Measurements from ENCODE around the gene PABPC3.

DNA sequence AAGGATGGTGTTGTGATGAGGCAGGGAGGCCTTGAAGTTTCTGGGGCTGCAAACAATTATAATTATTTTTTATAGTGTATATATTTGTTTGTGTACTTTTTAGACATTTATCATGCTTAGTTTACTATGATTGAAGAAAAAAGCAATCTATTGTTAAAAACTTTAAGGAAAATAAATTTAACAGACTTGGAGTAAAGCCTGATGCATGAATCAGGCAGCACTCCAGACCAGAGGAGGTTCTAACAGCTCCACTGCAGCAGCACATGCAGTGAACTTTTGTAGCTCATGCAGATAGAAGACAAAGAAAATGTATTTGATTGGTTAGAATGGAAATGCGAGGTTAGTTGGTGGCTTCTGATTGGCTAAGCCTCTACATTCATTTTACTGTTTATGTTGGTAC is 36.8 kb upstream of the PABPC3 start:
- TF ChIP-seq, protein P1, sequence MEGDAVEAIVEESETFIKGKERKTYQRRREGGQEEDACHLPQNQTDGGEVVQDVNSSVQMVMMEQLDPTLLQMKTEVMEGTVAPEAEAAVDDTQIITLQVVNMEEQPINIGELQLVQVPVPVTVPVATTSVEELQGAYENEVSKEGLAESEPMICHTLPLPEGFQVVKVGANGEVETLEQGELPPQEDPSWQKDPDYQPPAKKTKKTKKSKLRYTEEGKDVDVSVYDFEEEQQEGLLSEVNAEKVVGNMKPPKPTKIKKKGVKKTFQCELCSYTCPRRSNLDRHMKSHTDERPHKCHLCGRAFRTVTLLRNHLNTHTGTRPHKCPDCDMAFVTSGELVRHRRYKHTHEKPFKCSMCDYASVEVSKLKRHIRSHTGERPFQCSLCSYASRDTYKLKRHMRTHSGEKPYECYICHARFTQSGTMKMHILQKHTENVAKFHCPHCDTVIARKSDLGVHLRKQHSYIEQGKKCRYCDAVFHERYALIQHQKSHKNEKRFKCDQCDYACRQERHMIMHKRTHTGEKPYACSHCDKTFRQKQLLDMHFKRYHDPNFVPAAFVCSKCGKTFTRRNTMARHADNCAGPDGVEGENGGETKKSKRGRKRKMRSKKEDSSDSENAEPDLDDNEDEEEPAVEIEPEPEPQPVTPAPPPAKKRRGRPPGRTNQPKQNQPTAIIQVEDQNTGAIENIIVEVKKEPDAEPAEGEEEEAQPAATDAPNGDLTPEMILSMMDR (IDR thresholded peaks at IDR 0.05) = no peak
- no peak for TF ChIP-seq POLR2A (IDR thresholded peaks at IDR 0.05)
